ENCODE results near the gene GRPR. TPM values are rescaled to one million over a fixed set of nuclear protein-coding genes. Genes with fewer than 3 reads are reported as not detected.

Gene GRPR
- total RNA-seq, 4 donors from 2014 or later = not detected

- H3K36me3 ChIP-seq = no peaks in the 10 kb centered on the region
- no peaks in the 10 kb centered on the region for H3K9me3 ChIP-seq
- no peaks in the 10 kb centered on the region for H3K4me1 ChIP-seq
- TF ChIP-seq EP300 (IDR thresholded peaks at IDR 0.05) (no peak), CTCF (IDR thresholded peaks at IDR 0.05) (no peak), POLR2AphosphoS5 (IDR thresholded peaks at IDR 0.05) (no peak), POLR2A (IDR thresholded peaks at IDR 0.05) (no peak)
- no peak overlapping the region for H3K4me3 ChIP-seq
- WGBS = 53% methylated on average over 4 of the region's 4 CpGs
- H3K27ac ChIP-seq = no peak overlapping the region
- H3K27me3 ChIP-seq = no peaks in the 10 kb centered on the region
- no peak for DNase-seq (ENCODE audit: low spot score in 2 of 2)
These were observed 63.8 kb downstream of the GRPR start for GRCh38 chrX:16187024-16187760.

GRCh38 chrX:16188687-16189086 lies 65.3 kb downstream of the GRPR start:
- DNase-seq (ENCODE audit: low spot score in 2 of 2) = no peak
- Histone ChIP-seq H3K4me1 (no peaks in the 10 kb centered on the region), H3K9me3 (no peaks in the 10 kb centered on the region), H3K27ac (no peak overlapping the region), H3K27me3 (no peaks in the 10 kb centered on the region), H3K36me3 (no peaks in the 10 kb centered on the region), H3K4me3 (no peak overlapping the region)
- WGBS = 86% methylated on average over 1 of the region's 1 CpG
- no peak for TF ChIP-seq EP300 (IDR thresholded peaks at IDR 0.05)
- TF ChIP-seq CTCF (IDR thresholded peaks at IDR 0.05) = no peak
- no peak for TF ChIP-seq POLR2A (IDR thresholded peaks at IDR 0.05)
- TF ChIP-seq POLR2AphosphoS5 (IDR thresholded peaks at IDR 0.05) = no peak

GRCh38 chrX:16191605-16192004 lies 68.2 kb downstream of the GRPR start:
- WGBS = 85% methylated on average over 6 of the region's 6 CpGs
- Histone ChIP-seq H3K36me3 (no peaks in the 10 kb centered on the region), H3K4me1 (no peaks in the 10 kb centered on the region), H3K9me3 (no peaks in the 10 kb centered on the region), H3K4me3 (no peak overlapping the region), H3K27me3 (no peaks in the 10 kb centered on the region), H3K27ac (no peak overlapping the region)
- TF ChIP-seq POLR2AphosphoS5 (IDR thresholded peaks at IDR 0.05) (no peak), CTCF (IDR thresholded peaks at IDR 0.05) (no peak), EP300 (IDR thresholded peaks at IDR 0.05) (no peak), POLR2A (IDR thresholded peaks at IDR 0.05) (no peak)
- DNase-seq (ENCODE audit: low spot score in 2 of 2) = no peak

- Histone ChIP-seq H3K9me3 (no peaks in the 10 kb centered on the region), H3K27me3 (no peaks in the 10 kb centered on the region), H3K36me3 (no peaks in the 10 kb centered on the region), H3K4me1 (no peaks in the 10 kb centered on the region), H3K27ac (no peak overlapping the region), H3K4me3 (no peak overlapping the region)
- no peak for DNase-seq (ENCODE audit: low spot score in 2 of 2)
- no peak for TF ChIP-seq POLR2A (IDR thresholded peaks at IDR 0.05)
- TF ChIP-seq CTCF (IDR thresholded peaks at IDR 0.05) = no peak
- no peak for TF ChIP-seq EP300 (IDR thresholded peaks at IDR 0.05)
- no peak for TF ChIP-seq POLR2AphosphoS5 (IDR thresholded peaks at IDR 0.05)
These were observed 73.5 kb downstream of the GRPR start for GRCh38 chrX:16196829-16197228.

- H3K27ac ChIP-seq = no peak overlapping the region
- no peaks in the 10 kb centered on the region for H3K36me3 ChIP-seq
- no peaks in the 10 kb centered on the region for H3K27me3 ChIP-seq
- no peaks in the 10 kb centered on the region for H3K9me3 ChIP-seq
- H3K4me1 ChIP-seq = no peaks in the 10 kb centered on the region
- 30% methylated on average over 1 of the region's 1 CpG for WGBS
- TF ChIP-seq EP300 (IDR thresholded peaks at IDR 0.05) (no peak), POLR2AphosphoS5 (IDR thresholded peaks at IDR 0.05) (no peak), CTCF (IDR thresholded peaks at IDR 0.05) (no peak), POLR2A (IDR thresholded peaks at IDR 0.05) (no peak)
- H3K4me3 ChIP-seq = no peak overlapping the region
- no peak for DNase-seq (ENCODE audit: low spot score in 2 of 2)
These were observed 76.0 kb downstream of the GRPR start for GRCh38 chrX:16199343-16199742.
